ENCODE measurements around the gene NAGA.

NAGA gene

GRCh38 chr22:42084874-42085273 lies 14.3 kb upstream of the NAGA start:
- TF ChIP-seq JUND (IDR thresholded peaks at IDR 0.05; ENCODE audit: low read depth): no peak
- DNase-seq (ENCODE audit: low read depth in 1 of 2, low spot score in 1 of 2): no peak
- in situ Hi-C loops (cut with HindIII; ENCODE audit: low pct_unique_long_range_greater_than_20kb, low sequenced_read_pairs): no loop called here

GRCh38 chr22:42083119-42083518 lies 12.5 kb upstream of the NAGA start:
- DNase-seq (ENCODE audit: low read depth in 1 of 2, low spot score in 1 of 2): no peak
- in situ Hi-C loops (cut with HindIII; ENCODE audit: low pct_unique_long_range_greater_than_20kb, low sequenced_read_pairs): no loop called here
- TF ChIP-seq JUND (IDR thresholded peaks at IDR 0.05; ENCODE audit: low read depth): no peak

DNA sequence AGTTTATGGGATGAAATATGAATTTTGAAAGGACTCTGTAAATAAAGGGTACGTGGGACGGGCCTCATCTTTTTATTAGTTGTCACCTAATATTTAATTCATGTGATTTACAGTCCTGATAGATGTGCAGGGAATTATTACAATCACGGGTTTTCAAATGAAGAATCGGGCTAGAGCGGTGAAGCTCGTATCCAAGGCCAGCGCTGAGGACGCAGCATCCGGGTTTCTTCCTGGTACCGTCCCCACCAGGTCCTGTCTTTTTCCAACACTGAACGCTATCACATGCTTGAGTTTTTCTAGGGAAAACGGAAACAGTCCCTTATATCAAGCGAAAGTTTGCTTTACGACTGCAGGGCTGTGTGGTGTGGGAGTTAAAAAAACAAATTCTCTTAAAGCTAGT lies 9.7 kb upstream of the NAGA start:
- peak in 1 of 2 experiments; percentile 19 for DNase-seq (ENCODE audit: low read depth in 1 of 2, low spot score in 1 of 2)
- in situ Hi-C loops (cut with HindIII; ENCODE audit: low pct_unique_long_range_greater_than_20kb, low sequenced_read_pairs): no loop called here
- no peak for TF ChIP-seq JUND (IDR thresholded peaks at IDR 0.05; ENCODE audit: low read depth)

GRCh38 chr22:42079319-42080251 lies 9.0 kb upstream of the NAGA start, which contains the start of gene SMDT1:
SMDT1 (plus strand) TSS chr22:42079700; CDS start chr22:42079769, 69 bp downstream.
- no peak for TF ChIP-seq JUND (IDR thresholded peaks at IDR 0.05; ENCODE audit: low read depth)
- in situ Hi-C loops (cut with HindIII; ENCODE audit: low pct_unique_long_range_greater_than_20kb, low sequenced_read_pairs): no loop called here
- DNase-seq (ENCODE audit: low read depth in 1 of 2, low spot score in 1 of 2): peak; percentile 86 to 98

- in situ Hi-C loops (cut with HindIII; ENCODE audit: low pct_unique_long_range_greater_than_20kb, low sequenced_read_pairs): no loop called here
- no peak for TF ChIP-seq JUND (IDR thresholded peaks at IDR 0.05; ENCODE audit: low read depth)
- no peak for DNase-seq (ENCODE audit: low read depth in 1 of 2, low spot score in 1 of 2)
Measured at GRCh38 chr22:42078469-42079318, 8.1 kb upstream of the NAGA start.

GRCh38 chr22:42077486-42078125 lies 7.0 kb upstream of the NAGA start:
- no peak for DNase-seq (ENCODE audit: low read depth in 1 of 2, low spot score in 1 of 2)

DNA sequence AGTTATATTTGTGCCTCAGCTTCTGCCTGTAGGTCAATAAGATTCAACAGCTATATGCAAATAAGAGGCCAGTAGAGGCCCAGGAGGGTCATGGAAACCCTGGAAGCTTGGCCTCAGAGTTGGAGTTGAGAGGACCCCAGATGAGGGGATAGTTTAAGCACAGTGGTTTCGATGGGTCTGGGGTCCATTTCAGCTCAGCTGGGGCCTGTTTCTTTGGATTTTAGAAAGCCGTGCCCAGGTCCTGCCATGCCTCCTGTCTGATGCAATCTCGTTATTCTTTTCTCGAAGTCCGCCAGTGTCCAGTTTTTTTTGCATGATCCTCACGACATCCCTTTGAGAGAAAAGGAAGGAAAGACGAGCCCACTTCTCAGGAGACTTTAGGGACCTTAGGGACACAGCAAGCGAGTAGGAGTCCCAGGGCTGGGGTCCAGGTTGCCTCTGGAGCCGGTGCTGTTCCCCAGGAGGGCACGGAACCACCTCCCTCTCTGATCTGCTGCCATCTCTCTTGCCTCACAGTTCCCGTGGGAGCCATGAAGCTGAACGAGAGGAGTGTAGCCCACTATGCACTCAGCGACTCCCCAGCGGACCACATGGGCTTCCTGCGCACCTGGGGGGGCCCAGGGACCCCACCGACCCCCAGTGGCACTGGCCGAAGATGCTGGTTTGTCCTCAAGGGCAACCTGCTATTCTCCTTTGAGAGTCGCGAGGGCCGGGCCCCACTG lies 6.3 kb upstream of the NAGA start:
- in situ Hi-C loops (cut with HindIII; ENCODE audit: low pct_unique_long_range_greater_than_20kb, low sequenced_read_pairs): no loop called here
- TF ChIP-seq JUND (IDR thresholded peaks at IDR 0.05; ENCODE audit: low read depth): no peak
- DNase-seq (ENCODE audit: low read depth in 1 of 2, low spot score in 1 of 2): no peak

More at GRCh38 chr22:42077486-42078125, 7.0 kb upstream of the NAGA start:
- in situ Hi-C loops (cut with HindIII; ENCODE audit: low pct_unique_long_range_greater_than_20kb, low sequenced_read_pairs): no loop called here
- TF ChIP-seq JUND (IDR thresholded peaks at IDR 0.05; ENCODE audit: low read depth): no peak

DNA sequence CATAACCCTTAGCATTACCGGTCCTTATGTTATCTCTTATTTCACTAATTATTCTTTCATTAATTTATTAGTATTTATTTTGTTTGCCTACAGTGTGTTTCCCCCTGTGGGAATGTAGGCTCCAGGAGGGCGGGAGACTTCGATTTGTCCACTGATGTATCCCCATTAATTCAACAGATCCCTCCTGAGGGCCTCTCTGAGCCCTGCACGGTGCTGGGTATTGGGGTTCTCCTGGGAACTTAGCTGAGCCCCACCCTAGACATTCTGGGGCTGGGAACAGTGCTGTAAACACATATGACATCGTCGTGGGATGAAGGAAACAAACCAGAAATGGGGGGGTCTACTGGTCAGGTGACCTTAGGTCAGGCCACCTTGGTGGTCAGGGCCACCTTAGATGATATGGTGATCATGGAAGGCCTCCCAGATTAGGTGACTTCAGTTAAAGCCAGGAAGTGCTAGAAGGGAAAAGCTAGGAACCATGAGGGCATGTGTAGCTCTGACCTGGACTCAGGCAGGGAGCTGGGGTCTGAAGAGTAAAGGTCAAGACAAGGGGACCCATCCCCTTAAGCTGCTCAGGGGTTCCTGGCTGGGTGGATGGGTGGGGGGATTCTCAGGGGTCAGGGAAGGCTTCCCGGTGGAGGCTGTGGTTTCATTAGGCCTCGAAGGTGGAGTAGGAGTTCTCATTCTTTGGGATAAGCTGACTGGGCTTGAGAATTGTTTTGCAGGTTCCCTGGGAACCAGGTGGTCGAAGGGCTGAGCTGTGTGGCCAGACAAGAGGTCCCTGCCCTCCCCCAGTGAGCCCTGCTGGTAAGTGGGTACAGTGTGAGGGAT lies 4.4 kb upstream of the NAGA start:
- TF ChIP-seq JUND (IDR thresholded peaks at IDR 0.05; ENCODE audit: low read depth): no peak
- no peak for DNase-seq (ENCODE audit: low read depth in 1 of 2, low spot score in 1 of 2)
- in situ Hi-C loops (cut with HindIII; ENCODE audit: low pct_unique_long_range_greater_than_20kb, low sequenced_read_pairs): no loop called here

GRCh38 chr22:42074132-42074811 lies 3.7 kb upstream of the NAGA start, which contains the start of gene PHETA2:
PHETA2 (plus strand) TSS chr22:42074248; CDS start chr22:42077294, 3,046 bp downstream.
- TF ChIP-seq JUND (IDR thresholded peaks at IDR 0.05; ENCODE audit: low read depth): no peak
- in situ Hi-C loops (cut with HindIII; ENCODE audit: low pct_unique_long_range_greater_than_20kb, low sequenced_read_pairs): no loop called here
- DNase-seq (ENCODE audit: low read depth in 1 of 2, low spot score in 1 of 2): peak in 1 of 2 experiments; percentile 41

- DNase-seq (ENCODE audit: low read depth in 1 of 2, low spot score in 1 of 2): no peak
- no peak for TF ChIP-seq JUND (IDR thresholded peaks at IDR 0.05; ENCODE audit: low read depth)
- in situ Hi-C loops (cut with HindIII; ENCODE audit: low pct_unique_long_range_greater_than_20kb, low sequenced_read_pairs): no loop called here
Measured at GRCh38 chr22:42073621-42074041, 3.0 kb upstream of the NAGA start.

All from T47D (cell line).